H9 (cell line): Measurements from ENCODE around the gene TMF1. TPM values are rescaled to one million over a fixed set of nuclear protein-coding genes. Genes with fewer than 3 reads are reported as not detected.

Experiments used
- DNase-seq: peaks from one replicate; pipeline ENCODE4 v3.0.0-alpha.2; 2017
- H2AFZ ChIP-seq: one replicate; pipeline ENCODE4 v1.6.1; 2013; ENCODE audit warnings: mild to moderate bottlenecking, low read length, control low read depth, moderate library complexity
- H2AK5ac ChIP-seq: 2 replicates; pipeline ENCODE4 v1.6.1; 2013; ENCODE audit warnings: low read length, control low read depth, mixed read lengths; ENCODE audit not compliant: insufficient read length
- H2BK120ac ChIP-seq: one replicate; pipeline ENCODE4 v1.6.1; 2013; ENCODE audit warnings: low read depth, mild to moderate bottlenecking, low read length, control low read depth, inconsistent platforms; ENCODE audit not compliant: poor library complexity, severe bottlenecking
- H2BK12ac ChIP-seq: 2 replicates; pipeline ENCODE4 v1.6.1; 2013; ENCODE audit warnings: low read length, control low read depth, mixed read lengths, low read depth; ENCODE audit not compliant: insufficient read length
- H2BK15ac ChIP-seq: 2 replicates; pipeline ENCODE4 v1.6.1; 2013; ENCODE audit warnings: low read depth, low read length, control low read depth
- H2BK20ac ChIP-seq: one replicate; pipeline ENCODE4 v1.6.1; 2013; ENCODE audit warnings: low read depth, mild to moderate bottlenecking, low read length, control low read depth, inconsistent platforms; ENCODE audit not compliant: poor library complexity, severe bottlenecking
- H2BK5ac ChIP-seq: 2 replicates; pipeline ENCODE4 v1.6.1; 2013; ENCODE audit warnings: low read length, control low read depth, mixed read lengths; ENCODE audit not compliant: insufficient read length
- H3K14ac ChIP-seq: 2 replicates; pipeline ENCODE4 v1.6.1; 2013; ENCODE audit warnings: low read length, control low read depth; ENCODE audit not compliant: insufficient read depth
- H3K18ac ChIP-seq: 2 replicates; pipeline ENCODE4 v1.6.1; 2013; ENCODE audit warnings: low read depth, mild to moderate bottlenecking, mixed read lengths, low read length, control low read depth; ENCODE audit not compliant: insufficient read length
- H3K23ac ChIP-seq: 2 replicates; pipeline ENCODE4 v1.6.1; 2013; ENCODE audit warnings: low read length, control low read depth, mixed read lengths, low read depth; ENCODE audit not compliant: insufficient read length
- H3K23me2 ChIP-seq: 2 replicates; pipeline ENCODE4 v1.6.1; 2013; ENCODE audit warnings: low read depth, mild to moderate bottlenecking, mixed read lengths, low read length, control low read depth; ENCODE audit not compliant: insufficient read length, poor library complexity, severe bottlenecking
- H3K27ac ChIP-seq: 2 replicates; pipeline ENCODE4 v1.5.1; 2013; ENCODE audit warnings: low read length, control low read depth, mixed read lengths, low read depth; ENCODE audit not compliant: insufficient read length
- H3K27me3 ChIP-seq: 2 replicates; pipeline ENCODE4 v1.6.1; 2013; ENCODE audit warnings: low read length, control low read depth, inconsistent platforms; ENCODE audit not compliant: insufficient read depth
- H3K4ac ChIP-seq: 2 replicates; pipeline ENCODE4 v1.6.1; 2013; ENCODE audit warnings: low read depth, mild to moderate bottlenecking, control low read depth, inconsistent platforms, low read length, moderate library complexity
- H3K4me1 ChIP-seq: 2 replicates; pipeline ENCODE4 v1.6.1; 2013; ENCODE audit warnings: low read length, control low read depth, inconsistent platforms; ENCODE audit not compliant: insufficient read depth
- H3K4me2 ChIP-seq: 2 replicates; pipeline ENCODE4 v1.6.1; 2013; ENCODE audit warnings: low read length, control low read depth, mixed read lengths; ENCODE audit not compliant: insufficient read length, insufficient read depth
- H3K56ac ChIP-seq: 2 replicates; pipeline ENCODE4 v1.6.1; 2013; ENCODE audit warnings: low read depth, mild to moderate bottlenecking, mixed read lengths, low read length, control low read depth; ENCODE audit not compliant: insufficient read length
- H3K79me1 ChIP-seq: 2 replicates; pipeline ENCODE4 v1.6.1; 2013; ENCODE audit warnings: low read depth, mild to moderate bottlenecking, moderate library complexity, low read length, control low read depth, inconsistent platforms; ENCODE audit not compliant: insufficient read depth, poor library complexity, severe bottlenecking
- H3K79me2 ChIP-seq: 2 replicates; pipeline ENCODE4 v1.6.1; 2013; ENCODE audit warnings: low read length, control low read depth, inconsistent platforms; ENCODE audit not compliant: insufficient read depth
- H3K9ac ChIP-seq: 2 replicates; pipeline ENCODE4 v1.6.1; 2013; ENCODE audit warnings: low read length, control low read depth, mixed read lengths; ENCODE audit not compliant: insufficient read length; ENCODE audit errors: extremely low read depth
- H3K9me3 ChIP-seq: one replicate; pipeline ENCODE4 v1.6.1; 2013; ENCODE audit warnings: low read depth, low read length, inconsistent platforms; ENCODE audit not compliant: control insufficient read depth
- H3T11ph ChIP-seq: one replicate; pipeline ENCODE4 v1.6.1; 2013; ENCODE audit warnings: mild to moderate bottlenecking, low read length, control low read depth, inconsistent platforms
- H4K20me1 ChIP-seq: one replicate; pipeline ENCODE4 v1.6.1; 2013; ENCODE audit not compliant: control insufficient read depth, insufficient read length, insufficient read depth
- H4K5ac ChIP-seq: 2 replicates; pipeline ENCODE4 v1.6.1; 2013; ENCODE audit warnings: low read depth, mild to moderate bottlenecking, mixed read lengths, low read length, control low read depth; ENCODE audit not compliant: insufficient read length
- H4K8ac ChIP-seq: replicated peaks from 2 replicates; pipeline ENCODE4 v1.6.1; 2013; ENCODE audit warnings: low read length, control low read depth, mixed read lengths, low read depth; ENCODE audit not compliant: insufficient read length
- H4K91ac ChIP-seq: 2 replicates; pipeline ENCODE4 v1.6.1; 2013; ENCODE audit warnings: low read depth, mild to moderate bottlenecking, moderate library complexity, mixed read lengths, low read length, control low read depth; ENCODE audit not compliant: insufficient read length
- H3K27ac Mint-ChIP-seq, 3 experiments: 2 replicates in 2 of 3; 3 replicates in 1 of 3; pipeline ENCODE4 v1.8.0; 2020 to 2021; ENCODE audit warnings: mixed read lengths in 3 of 3, mild to moderate bottlenecking in 1 of 3, moderate library complexity in 1 of 3
- H3K27me3 Mint-ChIP-seq: 2 replicates; pipeline ENCODE4 v1.8.0; 2021; ENCODE audit warnings: low read depth, mild to moderate bottlenecking, moderate library complexity, mixed read lengths
- H3K36me3 Mint-ChIP-seq, 3 experiments: 2 replicates in 2 of 3; 3 replicates in 1 of 3; pipeline ENCODE4 v1.8.0; 2020 to 2021; ENCODE audit warnings: low read depth in 3 of 3, mixed read lengths in 3 of 3; ENCODE audit not compliant: insufficient read depth in 1 of 3
- H3K4me1 Mint-ChIP-seq, 2 experiments: 2 replicates each; pipeline ENCODE4 v1.8.0; 2020; ENCODE audit warnings: mixed read lengths in 2 of 2
- H3K4me3 Mint-ChIP-seq, 2 experiments: 2 replicates in 1 of 2; 3 replicates in 1 of 2; pipeline ENCODE4 v1.8.0; 2020 to 2021; ENCODE audit warnings: mild to moderate bottlenecking in 2 of 2, mixed read lengths in 2 of 2, moderate library complexity in 1 of 2
- H3K9me3 Mint-ChIP-seq, 2 experiments: 2 replicates in 1 of 2; 3 replicates in 1 of 2; pipeline ENCODE4 v1.8.0; 2020; ENCODE audit warnings: mild to moderate bottlenecking in 2 of 2, mixed read lengths in 2 of 2, moderate library complexity in 1 of 2
- WGBS: extraction: QIAGEN DNeasy Blood & Tissue Kit; methylation state at CpG from one replicate; pipeline ENCODE4 v1.1.7; 2013; ENCODE audit warnings: missing lambda C conversion rate, low lambda C conversion rate, mixed read lengths; ENCODE audit not compliant: insufficient read length; ENCODE audit errors: extremely low coverage; 5-methylcytosine and 5-hydroxymethylcytosine counted together
- total RNA-seq: library from RNA; stranded (reverse); gene quantifications from 2 replicates; pipeline ENCODE4 v1.2.1, GENCODE V29; 2021
- TF ChIP-seq, protein P1 (sequence below): fragments of 200-600 bp; sonication (generic); conservative IDR thresholded peaks from 3 replicates; pipeline ENCODE4 v1.8.0; 2021; ENCODE audit warnings: antibody characterized with exemption, mild to moderate bottlenecking

TMF1 gene
- total RNA-seq, 1 experiment from 2014 or later, result 21.9 TPM

DNA sequence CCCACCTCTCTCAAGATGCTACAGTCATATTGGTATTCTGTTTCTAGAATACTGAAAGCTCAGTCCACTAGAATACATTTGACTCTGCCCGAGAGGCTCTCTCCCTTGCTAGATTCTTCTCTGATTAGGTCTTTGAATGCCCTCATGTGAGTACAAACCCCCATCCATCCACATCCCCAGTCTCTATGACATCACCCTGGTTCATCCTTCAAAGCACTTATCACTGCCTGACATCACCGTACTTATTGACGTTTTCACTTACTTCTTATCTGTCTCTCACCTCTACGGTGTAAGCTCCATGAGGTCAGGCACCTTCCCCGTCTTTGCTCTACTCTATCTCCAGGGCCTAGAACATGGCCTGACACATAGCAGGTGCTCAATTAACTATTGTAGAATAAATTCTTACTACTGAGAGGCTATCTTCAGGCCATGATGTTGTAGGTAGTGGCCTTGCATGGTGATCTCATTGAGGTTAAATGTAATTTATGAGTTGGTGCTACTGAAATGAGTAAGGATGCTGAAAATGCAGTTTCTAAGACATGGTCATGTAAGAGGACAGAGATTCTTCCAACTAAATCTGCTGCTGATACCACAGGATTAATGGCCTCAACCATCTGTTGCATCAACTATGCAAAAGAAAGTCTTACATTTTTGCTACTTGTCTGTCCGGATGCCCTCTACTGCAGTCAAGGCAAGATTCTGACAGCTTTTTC lies 65.5 kb downstream of the TMF1 start:
- Histone ChIP-seq H4K8ac (no peak overlapping the region), H3K23ac (no peak overlapping the region), H3K79me1 (no peaks in the 10 kb centered on the region), H3K4me1 (no peaks in the 10 kb centered on the region), H3K79me2 (no peaks in the 10 kb centered on the region), H2BK12ac (no peak overlapping the region), H3K9me3 (no peaks in the 10 kb centered on the region), H2BK120ac (no peak overlapping the region), H3K27me3 (no peaks in the 10 kb centered on the region), H3K4ac (no peak overlapping the region), H3K4me2 (no peak overlapping the region), H3K9ac (no peak overlapping the region), H3K27ac (no peak overlapping the region), H2AK5ac (no peak overlapping the region), H2BK20ac (no peak overlapping the region), H2BK5ac (no peak overlapping the region), H4K91ac (no peak overlapping the region), H3K18ac (no peak overlapping the region), H3K23me2 (no peaks in the 10 kb centered on the region), H4K5ac (no peak overlapping the region), H3T11ph (no peak overlapping the region), H3K14ac (no peak overlapping the region), H2AFZ (no peak overlapping the region), H3K56ac (no peak overlapping the region), H4K20me1 (no peaks in the 10 kb centered on the region), H2BK15ac (no peak overlapping the region)
- no peak overlapping the region for H3K4me3 Mint-ChIP-seq
- TF ChIP-seq, protein P1, sequence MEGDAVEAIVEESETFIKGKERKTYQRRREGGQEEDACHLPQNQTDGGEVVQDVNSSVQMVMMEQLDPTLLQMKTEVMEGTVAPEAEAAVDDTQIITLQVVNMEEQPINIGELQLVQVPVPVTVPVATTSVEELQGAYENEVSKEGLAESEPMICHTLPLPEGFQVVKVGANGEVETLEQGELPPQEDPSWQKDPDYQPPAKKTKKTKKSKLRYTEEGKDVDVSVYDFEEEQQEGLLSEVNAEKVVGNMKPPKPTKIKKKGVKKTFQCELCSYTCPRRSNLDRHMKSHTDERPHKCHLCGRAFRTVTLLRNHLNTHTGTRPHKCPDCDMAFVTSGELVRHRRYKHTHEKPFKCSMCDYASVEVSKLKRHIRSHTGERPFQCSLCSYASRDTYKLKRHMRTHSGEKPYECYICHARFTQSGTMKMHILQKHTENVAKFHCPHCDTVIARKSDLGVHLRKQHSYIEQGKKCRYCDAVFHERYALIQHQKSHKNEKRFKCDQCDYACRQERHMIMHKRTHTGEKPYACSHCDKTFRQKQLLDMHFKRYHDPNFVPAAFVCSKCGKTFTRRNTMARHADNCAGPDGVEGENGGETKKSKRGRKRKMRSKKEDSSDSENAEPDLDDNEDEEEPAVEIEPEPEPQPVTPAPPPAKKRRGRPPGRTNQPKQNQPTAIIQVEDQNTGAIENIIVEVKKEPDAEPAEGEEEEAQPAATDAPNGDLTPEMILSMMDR, result no peak
- WGBS, result no CpG with 5 or more reads among the region's 6 CpGs
- no peak for DNase-seq
- no peak overlapping the region for H3K27ac Mint-ChIP-seq
- no peaks in the 10 kb centered on the region for H3K4me1 Mint-ChIP-seq
- no peaks in the 10 kb centered on the region for H3K27me3 Mint-ChIP-seq
- H3K9me3 Mint-ChIP-seq, result no peaks in the 10 kb centered on the region
- H3K36me3 Mint-ChIP-seq, result peaks cover 15 to 60% (median 24%) of the 10 kb centered on the region in 3 experiments
